HepG2 (cell line): ENCODE results near the gene LAMB4. TPM values are rescaled to one million over a fixed set of nuclear protein-coding genes. Genes with fewer than 3 reads are reported as not detected.
A peak's percentile ranks its signal among the peaks of the same experiment; 100 is the strongest.

Experiments used
- ATF2 ChIP-seq: sonication (generic); formaldehyde crosslinking; IDR thresholded peaks from 2 replicates; pipeline ENCODE4 v1.4.0; 2020; ENCODE audit warnings: missing genetic modification reagents
- BHLHE40 ChIP-seq: IDR thresholded peaks from 2 replicates; pipeline ENCODE4 v1.6.1; 2011; ENCODE audit warnings: low read length, improper control_type of control experiment
- DNMT1 ChIP-seq: sonication (generic); formaldehyde crosslinking; IDR thresholded peaks from 2 replicates; pipeline ENCODE4 v1.5.1; 2020; ENCODE audit warnings: mild to moderate bottlenecking, missing genetic modification reagents
- DPF2 ChIP-seq: sonication (generic); formaldehyde crosslinking; IDR thresholded peaks from 2 replicates; pipeline ENCODE4 v1.4.0; 2020; ENCODE audit warnings: mild to moderate bottlenecking, low read depth, missing genetic modification reagents, borderline replicate concordance
- GATAD1 ChIP-seq: IDR thresholded peaks from 2 replicates; pipeline ENCODE4 v1.6.1; 2016; ENCODE audit warnings: missing genetic modification reagents, missing compliant biosample characterization
- GATAD2A ChIP-seq: IDR thresholded peaks from 2 replicates; pipeline ENCODE4 v1.6.1; 2016
- HES4 ChIP-seq: sonication (generic); formaldehyde crosslinking; IDR thresholded peaks from 2 replicates; pipeline ENCODE4 v1.9.0; 2021; ENCODE audit warnings: mild to moderate bottlenecking, missing genetic modification reagents, borderline replicate concordance
- HIVEP1 ChIP-seq: sonication (generic); formaldehyde crosslinking; IDR thresholded peaks from 2 replicates; pipeline ENCODE4 v1.4.0; 2020; ENCODE audit warnings: mild to moderate bottlenecking, missing genetic modification reagents
- HNRNPH1 ChIP-seq: fragments of 200-400 bp; formaldehyde crosslinking; optimal IDR thresholded peaks from 2 replicates; pipeline ENCODE3; 2017; ENCODE audit warnings: mild to moderate bottlenecking, low read depth, low read length
- HOXA3 ChIP-seq: sonication (generic); formaldehyde crosslinking; IDR thresholded peaks from 2 replicates; pipeline ENCODE4 v1.5.0; 2020; ENCODE audit warnings: missing genetic modification reagents
- KDM5B ChIP-seq: sonication (generic); formaldehyde crosslinking; IDR thresholded peaks from 2 replicates; pipeline ENCODE4 v1.4.0; 2020; ENCODE audit warnings: missing genetic modification reagents, mild to moderate bottlenecking, borderline replicate concordance
- LCORL ChIP-seq, 2 experiments: fragments of 450-650 bp in 1 of 2; sonication (generic) in 1 of 2; formaldehyde crosslinking in 1 of 2; IDR thresholded peaks; 2 replicates each; pipeline versions ENCODE4 v1.5.0 to v1.6.1; 2017 to 2020; ENCODE audit warnings: antibody characterized with exemption in 1 of 2, missing genetic modification reagents in 1 of 2
- PAX8 ChIP-seq: sonication (generic); formaldehyde crosslinking; IDR thresholded peaks from 2 replicates; pipeline ENCODE4 v1.8.0; 2022; ENCODE audit warnings: mild to moderate bottlenecking, missing genetic modification reagents, borderline replicate concordance
- PAXIP1 ChIP-seq: sonication (generic); formaldehyde crosslinking; conservative IDR thresholded peaks from 2 replicates; pipeline ENCODE4 v1.4.0; 2020; ENCODE audit warnings: mild to moderate bottlenecking, missing genetic modification reagents, moderate library complexity
- ZBTB7B ChIP-seq: sonication (generic); formaldehyde crosslinking; IDR thresholded peaks from 2 replicates; pipeline ENCODE4 v1.4.0; 2020; ENCODE audit warnings: missing genetic modification reagents
- ZFP36 ChIP-seq: fragments of 150-350 bp; IDR thresholded peaks from 2 replicates; pipeline ENCODE4 v1.6.1; 2018; ENCODE audit warnings: borderline replicate concordance, low read length, low read depth; ENCODE audit not compliant: partially characterized antibody
- ZKSCAN8 ChIP-seq: IDR thresholded peaks from 2 replicates; pipeline ENCODE4 v1.6.1; 2016; ENCODE audit warnings: borderline replicate concordance, missing genetic modification reagents, missing compliant biosample characterization
- ZNF10 ChIP-seq: sonication (generic); formaldehyde crosslinking; IDR thresholded peaks from 2 replicates; pipeline ENCODE4 v1.4.0; 2020; ENCODE audit warnings: mild to moderate bottlenecking, low read depth, missing genetic modification reagents, borderline replicate concordance
- ZNF362 ChIP-seq: sonication (generic); formaldehyde crosslinking; IDR thresholded peaks from 2 replicates; pipeline ENCODE4 v1.4.0; 2020; ENCODE audit warnings: missing genetic modification reagents, mild to moderate bottlenecking, borderline replicate concordance
- ZNF484 ChIP-seq: sonication (generic); formaldehyde crosslinking; IDR thresholded peaks from 2 replicates; pipeline ENCODE4 v1.5.1; 2020; ENCODE audit warnings: mild to moderate bottlenecking, low read depth, missing genetic modification reagents, borderline replicate concordance
- ZNF546 ChIP-seq: sonication (generic); formaldehyde crosslinking; conservative IDR thresholded peaks from 2 replicates; pipeline ENCODE4 v1.8.1; 2023; ENCODE audit warnings: mild to moderate bottlenecking, missing genetic modification reagents
- ZNF672 ChIP-seq: sonication (generic); formaldehyde crosslinking; IDR thresholded peaks from 2 replicates; pipeline ENCODE4 v1.8.1; 2022; ENCODE audit warnings: missing genetic modification reagents
- ZNF703 ChIP-seq: sonication (generic); formaldehyde crosslinking; IDR thresholded peaks from 2 replicates; pipeline ENCODE4 v1.5.1; 2020; ENCODE audit warnings: missing genetic modification reagents, mild to moderate bottlenecking, moderate library complexity, borderline replicate concordance
- polyA plus RNA-seq, 8 experiments: library from polyadenylated mRNA; depleted of rRNA in 3 of 8; stranded (reverse) in 7 of 8; unstranded in 1 of 8; fragments of >200 nt; fragmentation: Illumina TruSeq in 4 of 8; extraction: Trizol in 4 of 8; gene quantifications; 2 replicates each; pipeline versions ENCODE4 v1.2.1 to v1.2.3, GENCODE V29; 2011 to 2016; ENCODE audit warnings: low read depth in 4 of 8, missing spikeins in 1 of 8, mixed read lengths in 1 of 8; ENCODE audit not compliant: insufficient read depth in 1 of 8
- total RNA-seq, 5 experiments: library from RNA; depleted of rRNA; stranded (reverse); fragments of >200 nt; fragmentation: Illumina TruSeq; extraction: Trizol; gene quantifications; 2 replicates each; pipeline ENCODE4 v1.2.3, GENCODE V29; 2016; ENCODE audit warnings: low read depth in 1 of 5

LAMB4 gene
- total and polyA plus RNA-seq, 2 of the 13 experiments (the other 11 are each of a cell fraction or from before 2014, with no cell fraction given), result 0.05 TPM; not detected in 1

GRCh38 chr7:108012499-108013430 is 117.4 kb downstream of the LAMB4 start (continued):
- TF ChIP-seq ATF2 (CRISPR knock-in tag) (0 out of 2 replicates have a peak, but pooled peaks have one; percentile 46), ZNF10 (no peak), GATAD2A (peak; percentile 97), ZNF703 (no peak), LCORL (IDR thresholded peaks at IDR 0.05) (0 out of 2 replicates have a peak, but pooled peaks have one; percentile 48), LCORL (CRISPR knock-in tag; IDR thresholded peaks at IDR 0.05) (peak; percentile 84), HNRNPH1 (no peak), ZNF484 (CRISPR knock-in tag) (no peak), HIVEP1 (no peak), ZNF672 (CRISPR knock-in tag) (no peak), HOXA3 (CRISPR knock-in tag) (peak; percentile 37; the same call in 1 of the 2 replicates), PAXIP1 (CRISPR knock-in tag) (peak; percentile 86), ZKSCAN8 (CRISPR knock-in tag) (no peak; the same call in 1 of the 2 replicates), DPF2 (peak; percentile 79), DNMT1 (CRISPR knock-in tag) (no peak), ZFP36 (no peak), BHLHE40 (no peak), PAX8 (no peak), ZBTB7B (CRISPR knock-in tag) (peak; percentile 46; the same call in 1 of the 2 replicates), ZNF362 (CRISPR knock-in tag) (no peak), GATAD1 (CRISPR knock-in tag) (peak; percentile 52; the same call in 1 of the 2 replicates), KDM5B (CRISPR knock-in tag) (no peak), HES4 (CRISPR knock-in tag) (no peak), ZNF546 (CRISPR knock-in tag) (no peak)
